GM18520 (cell line): ENCODE results near the gene MTMR10.

ENCODE experiments used
- ATAC-seq: cut with Tn5 transposase; IDR thresholded peaks from one replicate; pipeline ENCODE4 v1.9.1; 2021; ENCODE audit not compliant: unreplicated experiment

MTMR10 gene

DNA sequence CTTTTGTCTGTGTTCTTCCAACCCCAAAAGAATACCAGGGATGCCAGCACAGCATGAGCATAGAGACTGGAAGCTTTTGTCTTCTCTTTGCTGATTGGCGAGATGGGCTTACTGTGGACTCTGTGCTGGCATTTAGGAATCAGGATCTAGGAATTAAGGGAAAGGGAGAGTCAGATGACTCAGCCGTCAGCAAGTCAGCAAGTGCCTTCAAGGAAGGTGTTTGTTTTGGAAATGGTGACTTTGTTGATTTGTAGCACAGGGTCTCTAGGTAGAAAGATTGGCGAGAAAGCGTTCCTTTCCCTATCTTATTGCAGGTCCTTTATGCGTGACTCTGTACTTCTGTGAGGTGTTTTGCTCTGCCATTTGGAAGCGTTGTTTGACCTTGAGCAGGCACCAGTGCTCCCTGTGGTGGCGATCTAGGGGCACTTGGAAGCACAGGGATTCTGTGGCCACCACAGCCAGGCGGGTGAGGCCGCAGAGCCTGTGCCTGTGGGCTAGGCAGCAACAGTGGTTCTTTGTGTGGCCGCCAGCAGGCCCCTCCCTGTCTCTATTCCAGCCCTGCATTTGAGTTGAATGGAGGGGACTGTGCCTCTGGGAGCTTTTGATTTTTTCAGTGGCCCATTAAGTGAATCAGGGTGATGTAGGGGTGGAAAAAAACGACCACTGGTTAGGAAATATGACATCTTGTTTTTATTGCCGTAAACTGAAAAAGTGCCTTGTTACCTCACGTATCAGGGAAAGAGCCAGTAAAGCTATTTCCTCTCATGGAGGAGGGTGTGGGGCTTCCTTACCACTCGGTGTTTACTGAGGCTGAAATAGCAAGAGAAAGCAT, 68.7 kb downstream of the MTMR10 start:
- no peak for ATAC-seq

DNA sequence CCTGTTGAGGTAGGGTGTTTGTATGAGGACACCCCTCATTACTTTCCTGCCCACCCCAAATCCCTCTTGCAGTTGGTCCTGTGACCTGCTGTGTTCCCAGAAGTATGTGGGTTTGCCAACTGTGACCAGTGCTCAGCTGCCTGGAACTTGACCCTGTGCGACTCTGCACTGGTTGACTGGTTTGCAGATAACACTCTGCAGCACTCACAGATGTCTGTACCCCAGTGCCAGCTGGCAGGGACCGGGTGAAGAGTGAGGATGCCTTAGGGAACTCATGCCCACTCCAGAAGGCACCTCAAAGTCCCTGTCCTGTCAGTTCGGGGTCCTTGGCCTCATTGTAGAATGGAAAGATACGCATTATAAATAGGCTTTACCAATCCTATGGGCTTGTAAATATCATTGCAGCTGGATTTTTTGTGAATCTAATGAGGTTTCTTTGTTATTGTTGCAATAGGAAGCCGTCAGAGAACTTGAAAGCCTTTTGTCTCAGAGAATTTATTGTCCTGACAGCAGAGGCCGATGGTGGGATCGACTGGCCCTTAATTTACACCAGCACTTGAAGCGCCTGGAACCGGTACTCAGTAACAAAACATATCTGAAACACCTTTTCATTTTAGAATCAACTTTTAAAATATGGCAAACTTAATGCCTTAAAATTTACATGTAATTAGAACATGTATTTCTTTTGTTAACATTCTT, 69.5 kb downstream of the MTMR10 start:
- no peak for ATAC-seq

DNA sequence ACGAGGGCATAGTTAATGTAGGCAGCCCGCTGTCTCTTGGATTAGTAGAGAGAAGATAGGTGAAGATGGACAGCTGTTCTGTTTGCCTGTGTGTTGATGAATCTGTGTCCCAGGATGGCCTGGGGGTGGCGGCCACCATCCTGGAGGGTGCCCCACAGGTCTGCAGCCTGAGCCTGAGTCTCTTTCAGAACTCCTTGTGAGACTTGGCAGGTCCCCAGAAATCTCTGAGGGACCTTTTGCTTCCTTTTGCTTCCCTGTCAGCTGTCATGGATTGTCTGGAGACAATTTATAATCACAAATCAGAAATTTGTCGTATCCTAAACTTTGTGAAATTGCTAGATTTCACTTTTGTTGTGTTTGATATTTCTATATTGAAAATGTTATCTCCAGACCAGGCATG, 70.3 kb downstream of the MTMR10 start:
- no peak for ATAC-seq

DNA sequence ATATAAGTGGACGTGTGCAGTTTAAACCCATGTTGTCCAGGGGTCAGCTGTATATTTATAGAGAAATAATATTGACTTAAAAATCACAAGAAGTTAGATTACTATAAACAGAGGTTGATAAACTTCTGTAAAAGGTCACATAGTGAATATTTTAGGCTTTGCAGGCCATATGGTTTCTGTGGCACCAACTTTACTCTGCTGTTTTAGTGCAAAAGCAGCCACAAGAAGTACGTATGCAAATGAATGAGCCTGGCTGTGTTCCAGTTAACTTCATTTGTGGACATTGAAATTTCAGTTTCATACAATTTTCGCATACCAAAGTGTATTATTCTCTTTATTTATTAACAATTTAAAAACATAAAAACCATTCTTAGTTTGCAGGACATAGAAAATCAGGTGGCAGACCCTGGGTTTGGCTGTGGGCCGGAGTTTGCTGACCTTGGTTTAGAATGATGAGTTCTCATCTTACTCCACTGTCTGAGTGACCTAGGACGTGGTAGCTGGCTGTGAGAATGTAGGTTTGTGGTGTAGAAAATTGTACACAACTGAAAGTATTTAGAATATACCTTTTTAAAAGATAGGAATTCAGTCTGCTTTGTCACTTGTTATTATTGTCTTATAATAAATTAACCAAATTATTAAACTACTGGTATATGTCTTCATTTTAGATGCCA, 71.4 kb downstream of the MTMR10 start:
- no peak for ATAC-seq

DNA sequence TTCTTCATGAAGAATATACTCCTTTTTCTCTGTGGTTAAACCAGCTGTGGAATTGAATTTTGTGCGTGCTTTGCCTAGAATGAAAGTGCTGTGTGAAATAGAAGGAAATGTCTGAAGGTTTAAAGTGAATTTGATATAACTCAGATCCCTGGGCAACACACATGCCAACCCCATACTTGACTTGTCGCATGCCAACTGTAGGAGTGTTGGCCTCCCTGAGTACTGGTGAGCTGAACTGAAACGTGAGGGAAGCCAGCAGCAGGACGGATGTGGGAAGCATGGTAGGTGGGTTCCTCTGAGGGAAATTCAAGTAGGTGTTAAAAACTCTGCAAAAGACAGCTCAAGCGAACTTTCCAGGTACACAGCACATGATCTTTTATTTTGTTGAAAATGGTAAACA, 73.1 kb downstream of the MTMR10 start:
- ATAC-seq = no peak

DNA sequence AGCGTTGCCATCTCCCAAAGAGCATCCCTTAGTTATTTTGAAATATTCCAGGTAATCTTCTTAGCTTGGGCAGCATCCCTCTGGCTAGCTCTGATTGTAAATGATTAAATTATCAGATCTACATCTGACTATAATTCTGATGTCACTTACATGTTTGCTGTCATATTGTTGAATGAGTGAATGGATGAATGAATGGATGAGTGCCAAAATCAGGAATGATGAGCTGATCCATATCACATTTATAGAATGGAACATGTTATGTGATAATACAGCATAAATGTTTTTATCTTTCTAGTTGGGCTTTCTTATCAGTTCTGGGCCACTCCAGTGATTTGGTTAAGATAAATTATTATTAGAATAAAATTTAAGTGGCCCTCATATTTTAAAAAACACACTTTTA, 73.8 kb downstream of the MTMR10 start:
- no peak for ATAC-seq

DNA sequence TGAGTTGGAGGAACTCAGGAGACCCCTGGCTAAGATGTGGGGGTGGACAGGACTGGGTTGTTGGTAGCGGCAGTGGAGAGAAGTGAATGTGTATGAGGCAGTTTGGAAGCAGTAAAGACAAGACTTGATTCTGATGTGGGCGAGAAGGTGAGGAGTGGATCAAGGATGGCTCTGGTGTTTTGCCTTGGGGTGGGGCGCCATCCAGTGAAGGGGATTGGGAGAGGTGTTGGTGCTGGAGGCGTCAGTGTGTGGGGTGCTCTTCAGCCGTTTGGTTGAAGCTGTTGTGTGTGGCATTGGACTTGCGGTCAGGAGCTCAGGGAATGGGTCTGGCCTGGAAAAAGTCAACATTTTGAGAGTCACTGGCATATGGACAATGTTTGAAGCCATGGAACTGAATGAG, 74.4 kb downstream of the MTMR10 start:
- no peak for ATAC-seq

DNA sequence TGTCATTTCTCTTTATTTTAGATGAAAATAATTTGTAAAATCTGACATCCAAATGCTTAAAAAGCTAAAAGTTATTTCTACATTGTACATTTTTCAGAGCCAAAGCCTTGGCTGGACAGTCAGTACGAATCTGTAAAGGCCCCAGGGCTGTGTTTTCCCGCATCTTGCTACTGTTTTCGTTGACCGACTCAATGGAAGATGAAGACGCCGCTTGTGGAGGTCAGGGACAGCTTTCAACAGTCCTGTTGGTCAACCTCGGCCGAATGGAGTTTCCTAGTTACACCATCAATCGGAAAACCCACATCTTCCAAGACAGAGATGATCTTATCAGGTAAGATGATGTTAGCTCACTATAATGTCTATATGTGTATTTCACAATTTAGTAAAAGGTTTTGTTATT, 77.7 kb downstream of the MTMR10 start:
- no peak for ATAC-seq

DNA sequence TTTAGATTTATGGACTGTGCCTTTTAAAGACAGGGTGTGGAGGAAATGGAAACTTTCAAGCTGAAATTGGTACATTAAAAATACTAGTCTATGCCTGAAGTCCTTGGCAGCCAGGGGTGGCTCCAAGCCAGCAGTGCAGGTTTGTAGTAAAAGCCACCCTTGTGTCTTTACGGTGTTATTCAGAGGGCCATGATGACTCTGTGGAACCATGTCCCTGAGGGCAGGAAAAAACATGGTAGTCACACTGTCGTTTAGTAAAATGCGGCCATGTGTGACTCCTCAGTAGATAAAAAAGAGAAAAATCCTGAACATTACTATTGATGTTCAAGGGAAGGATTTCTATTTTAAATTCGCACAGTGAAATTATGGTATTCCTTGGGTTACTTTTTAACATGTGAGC, 85.1 kb downstream of the MTMR10 start:
- no peak for ATAC-seq

DNA sequence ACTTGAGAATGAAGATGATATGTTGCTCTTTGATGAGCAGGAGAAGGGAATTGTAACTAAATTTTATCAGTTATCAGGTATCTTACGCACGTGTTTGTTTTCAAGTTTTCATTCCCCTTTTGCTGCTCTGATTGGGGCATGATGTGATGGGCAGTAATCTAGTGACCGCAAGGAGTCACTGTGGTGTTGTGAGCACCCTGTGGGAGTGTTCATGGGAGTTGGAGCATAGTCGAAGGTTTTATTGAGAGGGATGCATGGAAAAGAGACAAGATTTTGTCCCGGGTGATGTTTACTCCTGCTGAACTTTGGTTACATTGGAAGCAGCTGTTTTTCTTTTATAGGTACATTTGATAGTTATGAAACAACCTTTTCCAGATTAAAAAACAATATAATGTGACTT, 85.6 kb downstream of the MTMR10 start:
- no peak for ATAC-seq

DNA sequence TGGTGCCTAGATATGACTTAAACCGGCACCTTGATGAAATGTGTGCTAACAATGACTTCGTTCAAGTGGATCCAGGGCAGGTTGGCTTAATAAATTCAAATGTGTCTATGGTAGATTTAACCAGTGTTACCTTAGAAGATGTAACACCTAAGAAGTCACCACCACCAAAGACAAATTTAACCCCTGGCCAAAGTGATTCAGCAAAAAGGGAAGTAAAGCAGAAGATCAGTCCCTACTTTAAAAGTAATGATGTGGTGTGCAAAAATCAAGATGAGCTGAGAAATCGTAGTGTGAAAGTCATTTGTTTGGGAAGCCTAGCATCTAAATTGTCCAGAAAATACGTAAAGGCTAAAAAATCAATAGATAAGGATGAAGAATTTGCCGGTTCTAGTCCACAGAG, 86.6 kb downstream of the MTMR10 start:
- ATAC-seq = no peak

DNA sequence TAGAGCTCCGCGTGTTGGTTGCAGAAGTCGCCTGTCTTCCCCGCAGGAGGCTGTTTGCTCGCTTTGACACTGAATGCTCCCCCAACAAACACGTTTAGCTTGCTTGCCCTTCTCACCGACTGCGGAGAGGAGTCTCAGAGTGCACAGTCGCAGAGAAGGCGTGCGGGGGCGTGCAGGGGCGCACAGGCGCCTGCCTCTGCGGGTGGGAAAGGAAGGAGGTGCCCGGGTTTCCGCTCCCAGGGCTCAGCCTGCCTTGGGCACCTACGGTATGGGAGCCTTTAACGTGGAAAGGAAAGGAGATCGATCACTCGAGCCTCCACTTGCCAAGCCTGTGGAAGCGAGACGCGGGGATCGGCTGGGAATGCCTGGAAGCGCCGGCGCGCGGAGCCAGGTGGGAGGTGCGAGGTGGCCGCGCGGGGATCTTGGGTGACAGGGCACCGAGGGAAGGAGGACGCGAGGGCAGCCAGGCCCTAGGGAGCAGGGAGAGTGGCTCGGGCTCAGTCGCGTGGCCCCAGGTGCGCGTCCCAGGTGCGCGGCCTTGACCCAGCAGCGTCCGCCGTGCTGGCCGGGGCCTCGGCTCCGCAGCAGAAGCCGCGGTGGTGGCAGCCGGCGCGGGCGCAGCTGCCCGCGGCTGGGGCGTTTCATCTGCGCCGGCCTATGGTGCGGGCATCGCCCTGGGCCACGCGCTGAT, 87.8 kb downstream of the MTMR10 start, which contains the start of gene FAN1:
Gene FAN1 (plus strand): TSS at position 419 of the 691 bp plus-strand sequence. CDS start 749 bp downstream, outside the sequence.
- peak; percentile 64 for ATAC-seq

DNA sequence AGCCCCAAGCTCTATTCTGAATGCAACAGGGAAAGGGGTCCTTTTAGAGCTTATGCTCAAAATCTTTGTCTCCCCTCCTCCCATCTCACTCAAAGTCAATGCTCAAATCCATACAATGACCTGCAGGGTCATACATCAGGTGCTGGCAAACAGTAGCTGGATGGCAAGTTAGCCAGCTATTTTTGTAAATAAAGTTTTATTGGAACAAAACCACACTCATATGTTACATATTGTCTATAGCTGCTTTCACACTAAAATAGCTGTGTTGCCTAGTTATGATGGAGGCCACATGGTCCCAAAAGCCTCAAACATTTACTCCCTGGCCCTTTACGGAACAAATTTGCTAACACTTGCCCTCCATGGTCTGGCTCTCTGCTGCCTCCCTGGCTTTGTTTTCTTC, 89.5 kb downstream of the MTMR10 start:
- no peak for ATAC-seq

DNA sequence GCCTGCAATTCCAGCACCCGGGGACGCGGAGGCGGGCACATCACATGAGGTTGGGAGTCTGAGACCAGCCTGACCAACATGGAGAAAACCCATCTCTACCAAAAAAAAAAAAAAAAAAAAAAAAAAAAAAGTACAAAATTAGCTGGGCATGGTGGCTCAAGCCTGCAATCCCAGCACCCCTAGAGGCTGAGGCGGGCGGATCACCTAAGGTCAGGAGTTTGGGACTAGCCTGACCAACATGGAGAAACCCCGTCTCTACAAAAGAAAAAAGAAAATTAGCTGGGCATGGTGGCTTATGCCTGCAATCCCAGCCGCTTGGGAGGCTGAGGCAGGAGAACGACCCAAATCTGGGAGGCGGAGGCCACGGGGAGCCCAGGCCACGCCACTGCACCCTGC, 95.2 kb downstream of the MTMR10 start:
- no peak for ATAC-seq

DNA sequence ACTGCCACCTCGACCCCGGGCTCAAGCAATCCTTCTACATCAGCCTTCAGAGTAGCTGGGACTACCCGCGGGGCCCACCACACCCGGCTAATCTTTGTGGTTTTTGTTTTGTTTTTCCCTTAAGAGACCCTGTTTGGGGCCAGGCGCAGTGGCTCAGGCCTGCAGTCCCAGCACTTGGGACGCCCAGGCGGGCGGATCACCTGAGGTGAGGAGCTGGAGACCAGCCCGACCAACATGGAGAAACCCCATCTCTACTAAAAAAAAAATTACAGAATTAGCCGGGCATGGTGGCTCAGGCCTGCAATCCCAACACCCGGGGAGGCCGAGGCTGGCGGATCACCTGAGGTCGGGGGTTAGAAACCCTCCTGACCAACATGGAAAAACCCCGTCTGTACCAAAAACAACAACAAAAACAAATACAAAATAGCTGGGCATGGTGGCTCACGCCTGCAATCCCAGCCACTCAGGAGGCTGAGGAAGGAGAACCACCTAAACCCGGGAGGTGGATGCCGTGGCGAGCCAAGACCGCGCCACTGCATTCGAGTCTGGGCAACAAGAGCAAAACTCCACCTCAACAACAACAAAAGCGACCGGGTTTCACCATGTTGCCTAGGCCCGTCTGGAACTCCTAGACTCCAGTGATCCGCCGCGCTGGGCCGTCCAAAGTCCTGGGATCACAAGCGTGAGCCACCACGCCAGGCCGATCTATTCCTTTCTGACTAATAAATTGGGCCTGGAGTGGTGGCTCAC, 95.8 kb downstream of the MTMR10 start:
- ATAC-seq = no peak

DNA sequence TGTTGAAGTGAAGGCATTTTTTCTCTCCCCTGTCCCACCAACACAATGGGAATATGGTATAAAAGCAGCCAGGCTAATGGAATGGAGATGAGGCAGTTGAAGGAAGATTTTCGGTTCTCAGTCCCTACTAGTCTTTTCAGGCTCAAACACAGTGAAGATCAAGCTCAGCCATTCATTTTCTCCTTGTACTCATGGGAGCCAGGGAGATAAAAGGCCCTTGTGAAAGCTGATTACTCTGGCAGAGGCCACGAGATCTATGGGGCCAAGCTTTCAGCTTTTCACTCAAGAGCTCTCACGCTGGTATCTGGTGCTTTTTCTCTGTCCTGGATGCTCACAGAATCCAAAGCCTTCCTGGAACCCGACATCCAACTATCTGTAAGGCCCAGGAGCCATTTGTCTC, 102.2 kb downstream of the MTMR10 start:
- no peak for ATAC-seq
